Neutrophil (primary cell): ENCODE data around the gene PRPF40B.

ENCODE experiments used
- H3K27ac ChIP-seq: fragments of 200-600 bp; sonication (generic); 2 replicates; pipeline ENCODE4 v1.5.1; 2016; ENCODE audit warnings: mild to moderate bottlenecking, moderate library complexity
- H3K27me3 ChIP-seq: fragments of 200-600 bp; sonication (generic); 2 replicates; pipeline ENCODE4 v1.6.0; 2016; ENCODE audit warnings: mild to moderate bottlenecking
- H3K36me3 ChIP-seq: fragments of 200-600 bp; sonication (generic); 2 replicates; pipeline ENCODE4 v1.5.1; 2017
- H3K4me1 ChIP-seq, 2 experiments: fragments of 200-600 bp in 1 of 2; sonication (generic) in 1 of 2; 1 replicate in 1 of 2; 2 replicates in 1 of 2; pipeline versions ENCODE4 v1.5.1 to v1.6.1; 2013 to 2016; ENCODE audit warnings: low read depth in 1 of 2, low read length in 1 of 2, mild to moderate bottlenecking in 1 of 2, moderate library complexity in 1 of 2; ENCODE audit not compliant: control insufficient read depth in 1 of 2, insufficient read depth in 1 of 2
- H3K4me3 ChIP-seq, 2 experiments: fragments of 200-600 bp in 1 of 2; sonication (generic) in 1 of 2; 1 replicate in 1 of 2; 2 replicates in 1 of 2; pipeline ENCODE4 v1.5.1; 2013 to 2016; ENCODE audit warnings: low read depth in 1 of 2, low read length in 1 of 2, mild to moderate bottlenecking in 1 of 2, moderate library complexity in 1 of 2
- H3K9me3 ChIP-seq: fragments of 200-600 bp; sonication (generic); 2 replicates; pipeline ENCODE4 v1.5.1; 2016
- CTCF ChIP-seq: fragments of 200-600 bp; sonication (generic); IDR thresholded peaks from 2 replicates; pipeline ENCODE4 v1.5.1; 2016; ENCODE audit warnings: antibody characterized with exemption

Gene PRPF40B

GRCh38 chr12:49684310-49684854 is 61.0 kb downstream of the PRPF40B start:
- Histone ChIP-seq H3K4me1 (no peaks in the 10 kb centered on the region), H3K9me3 (no peaks in the 10 kb centered on the region), H3K27me3 (no peaks in the 10 kb centered on the region), H3K4me3 (no peak overlapping the region), H3K36me3 (no peaks in the 10 kb centered on the region), H3K27ac (no peak overlapping the region)
- no peak for TF ChIP-seq CTCF

- H3K27ac ChIP-seq = no peak overlapping the region
- TF ChIP-seq CTCF = no peak
- H3K27me3 ChIP-seq = no peaks in the 10 kb centered on the region
- H3K36me3 ChIP-seq = no peaks in the 10 kb centered on the region
- no peaks in the 10 kb centered on the region for H3K4me1 ChIP-seq
- H3K4me3 ChIP-seq = no peak overlapping the region
- H3K9me3 ChIP-seq = no peaks in the 10 kb centered on the region
Observed at GRCh38 chr12:49687941-49688340, 64.6 kb downstream of the PRPF40B start.

- Histone ChIP-seq H3K27me3 (no peaks in the 10 kb centered on the region), H3K27ac (no peak overlapping the region), H3K9me3 (no peaks in the 10 kb centered on the region)
Observed at GRCh38 chr12:49689237-49689636, 65.9 kb downstream of the PRPF40B start.

GRCh38 chr12:49689785-49690184 is 66.4 kb downstream of the PRPF40B start:
- no peak overlapping the region for H3K27ac ChIP-seq
- no peaks in the 10 kb centered on the region for H3K4me1 ChIP-seq
- no peaks in the 10 kb centered on the region for H3K27me3 ChIP-seq
- no peaks in the 10 kb centered on the region for H3K9me3 ChIP-seq
- no peak for TF ChIP-seq CTCF
- H3K36me3 ChIP-seq = no peaks in the 10 kb centered on the region
- H3K4me3 ChIP-seq = no peak overlapping the region

More at GRCh38 chr12:49689237-49689636, 65.9 kb downstream of the PRPF40B start:
- no peak for TF ChIP-seq CTCF
- Histone ChIP-seq H3K4me3 (no peak overlapping the region), H3K4me1 (no peaks in the 10 kb centered on the region), H3K36me3 (no peaks in the 10 kb centered on the region)

GRCh38 chr12:49692851-49693250 is 69.5 kb downstream of the PRPF40B start:
- no peak overlapping the region for H3K27ac ChIP-seq
- H3K27me3 ChIP-seq = no peaks in the 10 kb centered on the region
- TF ChIP-seq CTCF = no peak
- H3K36me3 ChIP-seq = no peaks in the 10 kb centered on the region
- H3K4me3 ChIP-seq = no peak overlapping the region
- H3K4me1 ChIP-seq = peaks cover 0 to under 1% of the 10 kb centered on the region in 2 experiments
- no peaks in the 10 kb centered on the region for H3K9me3 ChIP-seq
